ENCODE results near the gene RAB36. TPM values are rescaled to one million over a fixed set of nuclear protein-coding genes. Genes with fewer than 3 reads are reported as not detected.
A peak's percentile ranks its signal among the peaks of the same experiment; 100 is the strongest.

The RAB36 gene
- total and polyA plus RNA-seq, 2 donors (not counting 1 experiment from before 2014, with no cell fraction given): 1.1 to 3.3 TPM

GRCh38 chr22:23144432-23144831, 845 bp upstream of the RAB36 start:
- Histone ChIP-seq H3K9me3 (ENCODE audit: control extremely low read depth in 1 of 3, control insufficient read depth in 2 of 3, insufficient read depth in 1 of 3, low read length in 2 of 3) (no peaks in the 10 kb centered on the region), H3K27me3 (replicated peaks in 1 of 4; ENCODE audit: control extremely low read depth in 1 of 4, control insufficient read depth in 3 of 4, insufficient read depth in 4 of 4, low read length in 3 of 4) (no peaks in the 10 kb centered on the region), H3K4me3 (ENCODE audit: control extremely low read depth in 1 of 5, extremely low read depth in 1 of 5, insufficient read depth in 1 of 5, low read depth in 2 of 5, low read length in 4 of 5) (peak overlapping the region; percentile 16 to 52 (median 33)), H3K4me1 (ENCODE audit: control insufficient read depth in 2 of 2, insufficient read depth in 2 of 2, low read length in 2 of 2) (peaks cover 45 to 66% of the 10 kb centered on the region in 2 donors), H3K27ac (ENCODE audit: low read length in 2 of 2) (peak overlapping the region; percentile 19 to 58), H4K20me1 (ENCODE audit: control insufficient read depth, insufficient read depth, low read length, poor library complexity, severe bottlenecking) (no peaks in the 10 kb centered on the region), H2AFZ (ENCODE audit: insufficient read depth, low read depth, low read length, poor library complexity, severe bottlenecking) (no peak overlapping the region), H3K4me2 (replicated peaks; ENCODE audit: low read depth, low read length, poor library complexity, severe bottlenecking) (peak overlapping the region; percentile 79), H3K36me3 (replicated peaks in 1 of 2; ENCODE audit: control extremely low read depth in 1 of 2, control insufficient read depth in 1 of 2, extremely low read depth in 1 of 2, insufficient read depth in 2 of 2, low read length in 1 of 2) (no peaks in the 10 kb centered on the region), H3K79me2 (ENCODE audit: control insufficient read depth, insufficient read depth, low read length) (no peaks in the 10 kb centered on the region), H3K9ac (ENCODE audit: low read length) (peak overlapping the region; percentile 34)
- peaks cover 43% of the 10 kb centered on the region for H3K4me1 Mint-ChIP-seq
- no peaks in the 10 kb centered on the region for H3K27me3 Mint-ChIP-seq
- DNase-seq (no peak), ATAC-seq (ENCODE audit: low read depth) (no peak)
- ChIA-PET CTCF (interaction anchor here (0.6 to 3.2 kb wide), 14 partner anchors 9 to 260 kb away, joined by 3 to 12 read pairs (median 4); partner anchors contain the start of gene GNAZ), POLR2A (interaction anchor here (0.5 to 0.9 kb wide), 6 partner anchors 9 to 1081 kb away, joined by 3 to 12 read pairs (median 4); no protein-coding TSS in a partner anchor)
- no peaks in the 10 kb centered on the region for H3K9me3 Mint-ChIP-seq (ENCODE audit: insufficient read depth)
- TF ChIP-seq EZH2 (IDR thresholded peaks at IDR 0.05; ENCODE audit: borderline replicate concordance, insufficient read depth, low read depth, low read length, poor library complexity, severe bottlenecking): no peak
- TF ChIP-seq CTCF (IDR thresholded peaks at IDR 0.05): no peak
- peak overlapping the region; percentile 58 for H3K4me3 Mint-ChIP-seq
- WGBS (ENCODE audit: insufficient coverage): no CpG with 5 or more reads among the region's 4 CpGs
- H3K27ac Mint-ChIP-seq: peak overlapping the region; percentile 96
- intact Hi-C loops (cut with micrococcal nuclease): loop anchor here (5.0 to 10.0 kb wide), 3 partner anchors 72 to 1410 kb away; partner anchors contain the start of genes GNAZ, GUCD1 and SNRPD3

DNA sequence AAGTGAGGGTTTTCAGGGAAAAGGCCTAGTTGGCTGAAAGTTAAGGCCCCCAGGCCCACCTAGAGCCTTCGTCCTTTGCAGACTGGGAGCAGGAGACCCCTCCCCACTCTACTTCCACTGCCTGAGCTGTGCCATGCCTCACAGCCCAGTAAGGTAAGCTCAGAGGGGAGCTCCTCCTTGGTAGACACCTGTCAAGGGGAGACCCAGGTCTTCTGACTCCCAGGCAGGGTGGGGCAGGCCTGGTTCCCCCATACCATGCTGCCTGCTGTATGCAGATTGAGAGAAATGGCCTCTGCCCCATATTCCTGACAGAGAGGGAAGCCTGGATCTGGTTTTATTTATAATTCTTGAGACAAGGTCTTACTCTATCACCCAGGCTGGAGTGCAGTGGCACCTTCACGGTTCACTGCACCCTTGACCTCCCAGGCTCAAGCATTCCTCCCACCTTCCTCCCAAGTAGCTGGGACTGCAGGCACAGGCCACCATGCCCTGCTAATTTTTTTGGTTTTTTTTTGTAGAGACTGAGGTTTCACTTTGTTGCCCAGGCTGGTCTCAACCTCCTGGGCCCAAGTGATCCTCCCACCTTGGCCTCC, 697 bp downstream of the RAB36 start:
- CTCF ChIA-PET: interaction anchor here (0.6 to 3.2 kb wide), 9 partner anchors 7 to 186 kb away, joined by 3 to 12 read pairs (median 3); no protein-coding TSS in a partner anchor
- H3K27me3 Mint-ChIP-seq: no peaks in the 10 kb centered on the region
- intact Hi-C loops (cut with micrococcal nuclease): loop anchor here (5.0 to 10.0 kb wide), 3 partner anchors 36 to 1409 kb away; partner anchors contain the start of genes BCR, GUCD1 and SNRPD3
- Histone ChIP-seq H3K27ac (ENCODE audit: low read length in 2 of 2) (peak overlapping the region; percentile 65 to 83), H4K20me1 (ENCODE audit: control insufficient read depth, insufficient read depth, low read length, poor library complexity, severe bottlenecking) (no peaks in the 10 kb centered on the region), H3K27me3 (replicated peaks in 1 of 4; ENCODE audit: control extremely low read depth in 1 of 4, control insufficient read depth in 3 of 4, insufficient read depth in 4 of 4, low read length in 3 of 4) (no peaks in the 10 kb centered on the region), H3K4me2 (replicated peaks; ENCODE audit: low read depth, low read length, poor library complexity, severe bottlenecking) (peak overlapping the region; percentile 79), H3K4me1 (ENCODE audit: control insufficient read depth in 2 of 2, insufficient read depth in 2 of 2, low read length in 2 of 2) (peaks cover 34 to 51% of the 10 kb centered on the region in 2 donors), H3K9ac (ENCODE audit: low read length) (peak overlapping the region; percentile 34), H3K36me3 (replicated peaks in 1 of 2; ENCODE audit: control extremely low read depth in 1 of 2, control insufficient read depth in 1 of 2, extremely low read depth in 1 of 2, insufficient read depth in 2 of 2, low read length in 1 of 2) (no peaks in the 10 kb centered on the region), H3K9me3 (ENCODE audit: control extremely low read depth in 1 of 3, control insufficient read depth in 2 of 3, insufficient read depth in 1 of 3, low read length in 2 of 3) (no peaks in the 10 kb centered on the region), H3K79me2 (ENCODE audit: control insufficient read depth, insufficient read depth, low read length) (no peaks in the 10 kb centered on the region), H3K4me3 (ENCODE audit: control extremely low read depth in 1 of 5, extremely low read depth in 1 of 5, insufficient read depth in 1 of 5, low read depth in 2 of 5, low read length in 4 of 5) (peak overlapping the region in 2 of 5 experiments; percentile 43 to 50), H2AFZ (ENCODE audit: insufficient read depth, low read depth, low read length, poor library complexity, severe bottlenecking) (peak overlapping the region; percentile 67)
- TF ChIP-seq CTCF (IDR thresholded peaks at IDR 0.05): no peak
- TF ChIP-seq EZH2 (IDR thresholded peaks at IDR 0.05; ENCODE audit: borderline replicate concordance, insufficient read depth, low read depth, low read length, poor library complexity, severe bottlenecking): no peak
- H3K27ac Mint-ChIP-seq: peak overlapping the region; percentile 96
- no peaks in the 10 kb centered on the region for H3K9me3 Mint-ChIP-seq (ENCODE audit: insufficient read depth)
- DNase-seq (no peak), ATAC-seq (ENCODE audit: low read depth) (no peak)
- H3K4me1 Mint-ChIP-seq: peaks cover 48% of the 10 kb centered on the region
- POLR2A ChIA-PET: interaction anchor here (0.9 kb wide), 1 partner anchor 35 kb away, joined by 3 read pairs; no protein-coding TSS in a partner anchor
- 90% methylated on average over 2 of the region's 2 CpGs for WGBS (ENCODE audit: insufficient coverage)
- H3K4me3 Mint-ChIP-seq: no peak overlapping the region

Data from B cell (primary cell).